Endothelial cell of hepatic sinusoid (primary cell): ENCODE data around the gene ZNF280C.
"Not testable (repeated sequence)": the region's sequence is repeated elsewhere in the genome, so short reads cannot be mapped to it uniquely, and the experiment has no call there.

Experiments
- in situ Hi-C: cut with HindIII; loops from 2 replicates; pipeline ENCODE4 v1.10.0; 2017; ENCODE audit warnings: low sequenced_read_pairs

ZNF280C gene

GRCh38 chrX:130263016-130263415 is 5.7 kb downstream of the ZNF280C start:
- in situ Hi-C loops, result no loop called here

GRCh38 chrX:130262231-130262630 is 6.5 kb downstream of the ZNF280C start:
- in situ Hi-C loops, result no loop called here

- in situ Hi-C loops, result no loop called here
Measured at GRCh38 chrX:130261296-130261893, 7.3 kb downstream of the ZNF280C start.

- in situ Hi-C loops, result no loop called here
Measured at GRCh38 chrX:130260316-130260715, 8.4 kb downstream of the ZNF280C start.

GRCh38 chrX:130253916-130254315 is 14.8 kb downstream of the ZNF280C start:
- in situ Hi-C loops, result no loop called here

- in situ Hi-C loops, result no loop called here
Measured at GRCh38 chrX:130251671-130252070, 17.0 kb downstream of the ZNF280C start.

GRCh38 chrX:130247996-130248395 is 20.7 kb downstream of the ZNF280C start:
- in situ Hi-C loops, result no loop called here

- in situ Hi-C loops, result no loop called here
Measured at GRCh38 chrX:130246084-130246483, 22.6 kb downstream of the ZNF280C start.

- in situ Hi-C loops, result no loop called here
Measured at GRCh38 chrX:130245441-130245840, 23.3 kb downstream of the ZNF280C start.

GRCh38 chrX:130231184-130231583 is 37.5 kb downstream of the ZNF280C start:
- in situ Hi-C loops, result not testable (repeated sequence)

- in situ Hi-C loops, result no loop called here
Measured at GRCh38 chrX:130228871-130229270, 39.8 kb downstream of the ZNF280C start.

- in situ Hi-C loops, result no loop called here
Measured at GRCh38 chrX:130224810-130225209, 43.9 kb downstream of the ZNF280C start.

- in situ Hi-C loops, result loop anchor here (10.0 kb wide), 1 partner anchor 62 kb away; no protein-coding TSS in a partner anchor
Measured at GRCh38 chrX:130216320-130216719, 52.4 kb downstream of the ZNF280C start.

- in situ Hi-C loops, result loop anchor here (10.0 kb wide), 1 partner anchor 59 kb away; no protein-coding TSS in a partner anchor
Measured at GRCh38 chrX:130213376-130213775, 55.3 kb downstream of the ZNF280C start.

GRCh38 chrX:130212371-130212770 is 56.3 kb downstream of the ZNF280C start:
- in situ Hi-C loops, result loop anchor here (10.0 kb wide), 1 partner anchor 58 kb away; no protein-coding TSS in a partner anchor

GRCh38 chrX:130211415-130212186 is 57.1 kb downstream of the ZNF280C start:
- in situ Hi-C loops, result loop anchor here (10.0 kb wide), 1 partner anchor 57 kb away; no protein-coding TSS in a partner anchor

- in situ Hi-C loops, result no loop called here
Measured at GRCh38 chrX:130204647-130205046, 64.1 kb downstream of the ZNF280C start.

- in situ Hi-C loops, result loop anchor here (10.0 kb wide), 1 partner anchor 63 kb away; no protein-coding TSS in a partner anchor
Measured at GRCh38 chrX:130197464-130197863, 71.2 kb downstream of the ZNF280C start.

- in situ Hi-C loops, result loop anchor here (10.0 kb wide), 1 partner anchor 62 kb away; no protein-coding TSS in a partner anchor
Measured at GRCh38 chrX:130196466-130196865, 72.2 kb downstream of the ZNF280C start.

- in situ Hi-C loops, result loop anchor here (10.0 kb wide), 1 partner anchor 56 kb away; no protein-coding TSS in a partner anchor
Measured at GRCh38 chrX:130190801-130191200, 77.9 kb downstream of the ZNF280C start.

- in situ Hi-C loops, result no loop called here
Measured at GRCh38 chrX:130186651-130187050, 82.0 kb downstream of the ZNF280C start.

- in situ Hi-C loops, result no loop called here
Measured at GRCh38 chrX:130184857-130185256, 83.8 kb downstream of the ZNF280C start.
